Sigmoid colon (tissue), 7 donors: ENCODE data around the gene ZNF646. TPM values are rescaled to one million over a fixed set of nuclear protein-coding genes. Genes with fewer than 3 reads are reported as not detected.
A peak's percentile ranks its signal among the peaks of the same experiment; 100 is the strongest.

Experiments used
- DNase-seq: peaks from one replicate; pipeline ENCODE4 v3.0.0-alpha.2; 2019
- H3K27ac ChIP-seq, 4 donors: fragments of 200-600 bp; sonication (generic); one replicate each; pipeline ENCODE4 v1.5.1; 2016 to 2019; ENCODE audit warnings: mild to moderate bottlenecking in 1 of 4
- H3K27me3 ChIP-seq, 3 donors: fragments of 200-600 bp; sonication (generic); one replicate each; pipeline ENCODE4 v1.5.1; 2019; ENCODE audit warnings: mild to moderate bottlenecking in 1 of 3
- H3K36me3 ChIP-seq, 4 donors: fragments of 200-600 bp; sonication (generic); one replicate each; pipeline ENCODE4 v1.5.1; 2016 to 2019
- H3K4me1 ChIP-seq, 4 donors: fragments of 200-600 bp; sonication (generic); one replicate each; pipeline ENCODE4 v1.5.1; 2017 to 2019
- H3K4me3 ChIP-seq, 4 donors: fragments of 200-600 bp; sonication (generic); one replicate each; pipeline ENCODE4 v1.5.1; 2017 to 2019; ENCODE audit warnings: mild to moderate bottlenecking in 2 of 4, moderate library complexity in 1 of 4
- H3K9me3 ChIP-seq, 4 donors: fragments of 200-600 bp in 3 of 4; sonication (generic) in 3 of 4; one replicate each; pipeline versions ENCODE4 v1.5.1 to v1.6.1; 2013 to 2019
- CTCF ChIP-seq, 4 experiments: fragments of 450-650 bp in 3 of 4; fragments of 200-600 bp in 1 of 4; IDR thresholded peaks; one replicate each; pipeline ENCODE4 v1.5.1; 2016 to 2019; ENCODE audit warnings: antibody characterized with exemption in 4 of 4, mild to moderate bottlenecking in 3 of 4, moderate library complexity in 2 of 4
- EP300 ChIP-seq, 4 donors: sonication (generic); formaldehyde crosslinking; IDR thresholded peaks; one replicate each; pipeline ENCODE4 v1.6.1; 2017; ENCODE audit warnings: antibody characterized with exemption in 4 of 4
- POLR2A ChIP-seq, 2 donors: fragments of 450-650 bp; IDR thresholded peaks; one replicate each; pipeline ENCODE4 v1.6.1; 2016; ENCODE audit warnings: antibody characterized with exemption in 2 of 2, mild to moderate bottlenecking in 2 of 2, moderate library complexity in 2 of 2
- POLR2AphosphoS5 ChIP-seq, 4 donors: sonication (generic); formaldehyde crosslinking; IDR thresholded peaks; one replicate each; pipeline ENCODE4 v1.6.1; 2017; ENCODE audit warnings: antibody characterized with exemption in 4 of 4
- WGBS, 2 donors: extraction: QIAGEN DNeasy Blood & Tissue Kit; methylation state at CpG; one replicate each; pipeline ENCODE4 v1.1.7; 2013; 5-methylcytosine and 5-hydroxymethylcytosine counted together
- intact Hi-C: fragments of 100-400 bp; cut with DNase I; formaldehyde crosslinking; loops from one replicate; pipeline ENCODE4 v1.15.1; 2023
- polyA plus RNA-seq, 3 donors: library from polyadenylated mRNA; stranded (reverse); fragments of 200-250 nt; gene quantifications; one replicate each; pipeline ENCODE4 v1.2.3, GENCODE V29; 2013
- total RNA-seq, 4 donors: library from RNA; depleted of rRNA; stranded (reverse); fragments of >200 nt; gene quantifications; one replicate each; pipeline ENCODE4 v1.1.0, GENCODE V29; 2016
- donor health status: healthy with polysubstance abuse.
- donor health status: Bipolar disorder and iron deficiency.
- donor health status: healthy.

The ZNF646 gene
- total and polyA plus RNA-seq, 7 donors: 1.8 to 15.0 (median 8.3) TPM

- no peaks in the 10 kb centered on the region for H3K9me3 ChIP-seq
- no peaks in the 10 kb centered on the region for H3K4me1 ChIP-seq
- H3K36me3 ChIP-seq: no peaks in the 10 kb centered on the region
- no peak for DNase-seq
- H3K4me3 ChIP-seq: no peak overlapping the region
- 31 to 56% methylated on average over 2 of the region's 2 CpGs for WGBS, 2 donors
- no peak for TF ChIP-seq POLR2A (IDR thresholded peaks at IDR 0.05)
- TF ChIP-seq EP300 (IDR thresholded peaks at IDR 0.05): no peak
- TF ChIP-seq POLR2AphosphoS5 (IDR thresholded peaks at IDR 0.05): no peak
- no peaks in the 10 kb centered on the region for H3K27me3 ChIP-seq
- intact Hi-C loops: no loop called here
- H3K27ac ChIP-seq: no peak overlapping the region
These were observed 22.1 kb upstream of the ZNF646 start for GRCh38 chr16:31052114-31052513.

- H3K36me3 ChIP-seq: no peaks in the 10 kb centered on the region
- no peaks in the 10 kb centered on the region for H3K9me3 ChIP-seq
- 85 to 91% methylated on average over 4 of the region's 4 CpGs for WGBS, 2 donors
- TF ChIP-seq CTCF (IDR thresholded peaks at IDR 0.05) (no peak), POLR2AphosphoS5 (IDR thresholded peaks at IDR 0.05) (no peak), EP300 (IDR thresholded peaks at IDR 0.05) (no peak), POLR2A (IDR thresholded peaks at IDR 0.05) (no peak)
- no peak for DNase-seq
- intact Hi-C loops: no loop called here
- H3K27ac ChIP-seq: no peak overlapping the region
- no peak overlapping the region for H3K4me3 ChIP-seq
- no peaks in the 10 kb centered on the region for H3K27me3 ChIP-seq
- no peaks in the 10 kb centered on the region for H3K4me1 ChIP-seq
These were observed 18.6 kb upstream of the ZNF646 start for GRCh38 chr16:31055613-31056012.

GRCh38 chr16:31061126-31061812, 13.0 kb upstream of the ZNF646 start:
- Histone ChIP-seq H3K27me3 (no peaks in the 10 kb centered on the region), H3K4me3 (no peak overlapping the region), H3K9me3 (no peaks in the 10 kb centered on the region), H3K27ac (no peak overlapping the region), H3K36me3 (peaks cover 8 to 28% (median 15%) of the 10 kb centered on the region in 4 donors), H3K4me1 (peaks cover 0 to 18% (median 8%) of the 10 kb centered on the region in 4 donors)
- no peak for DNase-seq
- 96 to 97% methylated on average over 42 of the region's 42 CpGs for WGBS, 2 donors
- intact Hi-C loops: no loop called here
- no peak for TF ChIP-seq POLR2AphosphoS5 (IDR thresholded peaks at IDR 0.05)
- TF ChIP-seq POLR2A (IDR thresholded peaks at IDR 0.05): no peak
- TF ChIP-seq CTCF (IDR thresholded peaks at IDR 0.05): no peak
- TF ChIP-seq EP300 (IDR thresholded peaks at IDR 0.05): no peak

GRCh38 chr16:31061813-31062440, 12.3 kb upstream of the ZNF646 start:
- Histone ChIP-seq H3K4me3 (no peak overlapping the region), H3K27ac (no peak overlapping the region), H3K4me1 (peaks cover 0 to 18% (median 8%) of the 10 kb centered on the region in 4 donors), H3K9me3 (no peaks in the 10 kb centered on the region), H3K27me3 (no peaks in the 10 kb centered on the region), H3K36me3 (peaks cover 8 to 28% (median 15%) of the 10 kb centered on the region in 4 donors)
- TF ChIP-seq POLR2A (IDR thresholded peaks at IDR 0.05): no peak
- TF ChIP-seq EP300 (IDR thresholded peaks at IDR 0.05): no peak
- TF ChIP-seq POLR2AphosphoS5 (IDR thresholded peaks at IDR 0.05): no peak
- no peak for TF ChIP-seq CTCF (IDR thresholded peaks at IDR 0.05)
- intact Hi-C loops: no loop called here
- 97% methylated on average over 54 of the region's 54 CpGs for WGBS, 2 donors
- DNase-seq: no peak

- Histone ChIP-seq H3K9me3 (no peaks in the 10 kb centered on the region), H3K27ac (peak overlapping the region in 1 of 4 donors; percentile 66), H3K4me3 (no peak overlapping the region), H3K4me1 (peaks cover 0 to 18% (median 8%) of the 10 kb centered on the region in 4 donors), H3K36me3 (peaks cover 8 to 28% (median 15%) of the 10 kb centered on the region in 4 donors), H3K27me3 (no peaks in the 10 kb centered on the region)
- intact Hi-C loops: no loop called here
- no peak for DNase-seq
- WGBS, 2 donors: 95 to 97% methylated on average over 9 of the region's 9 CpGs
- no peak for TF ChIP-seq CTCF (IDR thresholded peaks at IDR 0.05)
- TF ChIP-seq EP300 (IDR thresholded peaks at IDR 0.05): no peak
- TF ChIP-seq POLR2A (IDR thresholded peaks at IDR 0.05): no peak
- TF ChIP-seq POLR2AphosphoS5 (IDR thresholded peaks at IDR 0.05): no peak
These were observed 10.8 kb upstream of the ZNF646 start for GRCh38 chr16:31063495-31063842.
